NCI-H1436 treated with DMSO at 0.1 percent for 48 hours (cell line): ENCODE data around the gene GRIP1.
"Not testable (repeated sequence)": the region's sequence is repeated elsewhere in the genome, so short reads cannot be mapped to it uniquely, and the experiment has no call there.

ENCODE experiments used
- DNase-seq: peaks from one replicate; lab custom pipeline; 2025; lab: John Stamatoyannopoulos, UW

Gene GRIP1

GRCh38 chr12:66531766-66532165, 147.1 kb downstream of the GRIP1 start:
- no peak for DNase-seq

- DNase-seq: no peak
These were observed 148.9 kb downstream of the GRIP1 start for GRCh38 chr12:66529934-66530333.

GRCh38 chr12:66516561-66516960, 162.3 kb downstream of the GRIP1 start:
- DNase-seq: no peak

- no peak for DNase-seq
These were observed 162.7 kb downstream of the GRIP1 start for GRCh38 chr12:66516133-66516532.

- DNase-seq: no peak
These were observed 164.3 kb downstream of the GRIP1 start for GRCh38 chr12:66514581-66514980.

GRCh38 chr12:66508025-66508424, 170.9 kb downstream of the GRIP1 start:
- DNase-seq: no peak

- DNase-seq: no peak
These were observed 175.1 kb downstream of the GRIP1 start for GRCh38 chr12:66503746-66504145.

- no peak for DNase-seq
These were observed 176.0 kb downstream of the GRIP1 start for GRCh38 chr12:66502911-66503310.

GRCh38 chr12:66500841-66501240, 178.0 kb downstream of the GRIP1 start:
- no peak for DNase-seq

GRCh38 chr12:66500091-66500490, 178.8 kb downstream of the GRIP1 start:
- no peak for DNase-seq

- no peak for DNase-seq
These were observed 179.9 kb downstream of the GRIP1 start for GRCh38 chr12:66499000-66499399.

- not testable (repeated sequence) for DNase-seq
These were observed 180.8 kb downstream of the GRIP1 start for GRCh38 chr12:66498059-66498458.

- no peak for DNase-seq
These were observed 181.6 kb downstream of the GRIP1 start for GRCh38 chr12:66497008-66497897.

- no peak for DNase-seq
These were observed 182.3 kb downstream of the GRIP1 start for GRCh38 chr12:66496595-66496994.

- DNase-seq: no peak
These were observed 183.2 kb downstream of the GRIP1 start for GRCh38 chr12:66495709-66496108.

- DNase-seq: no peak
These were observed 185.1 kb downstream of the GRIP1 start for GRCh38 chr12:66493819-66494218.

- no peak for DNase-seq
These were observed 187.0 kb downstream of the GRIP1 start for GRCh38 chr12:66491853-66492252.

- no peak for DNase-seq
These were observed 196.3 kb downstream of the GRIP1 start for GRCh38 chr12:66482351-66483203.

- DNase-seq: no peak
These were observed 210.9 kb downstream of the GRIP1 start for GRCh38 chr12:66467932-66468331.

- no peak for DNase-seq
These were observed 217.5 kb downstream of the GRIP1 start for GRCh38 chr12:66461331-66461730.

- DNase-seq: no peak
These were observed 218.9 kb downstream of the GRIP1 start for GRCh38 chr12:66459944-66460482.

GRCh38 chr12:66456612-66457011, 222.3 kb downstream of the GRIP1 start:
- no peak for DNase-seq

GRCh38 chr12:66453844-66454243, 225.0 kb downstream of the GRIP1 start:
- no peak for DNase-seq
